KOPT-K1 (cell line): Measurements from ENCODE around the gene BCOR.

ENCODE experiments used
- H3K27ac ChIP-seq: fragments of 200-600 bp; sonication (generic); 2 replicates; pipeline ENCODE4 v1.5.1; 2016; ENCODE audit warnings: antibody characterized with exemption, mild to moderate bottlenecking, low read depth, low read length; ENCODE audit not compliant: poor library complexity, severe bottlenecking
- H3K36me3 ChIP-seq: fragments of 200-600 bp; sonication (generic); 2 replicates; pipeline ENCODE4 v1.5.1; 2017; ENCODE audit warnings: antibody characterized with exemption, mild to moderate bottlenecking, low read length, moderate library complexity; ENCODE audit not compliant: insufficient read depth
- H3K9me3 ChIP-seq: fragments of 200-600 bp; sonication (generic); 2 replicates; pipeline ENCODE4 v1.5.1; 2017; ENCODE audit warnings: antibody characterized with exemption, low read length, mild to moderate bottlenecking; ENCODE audit not compliant: insufficient read depth, poor library complexity, severe bottlenecking

BCOR gene

DNA sequence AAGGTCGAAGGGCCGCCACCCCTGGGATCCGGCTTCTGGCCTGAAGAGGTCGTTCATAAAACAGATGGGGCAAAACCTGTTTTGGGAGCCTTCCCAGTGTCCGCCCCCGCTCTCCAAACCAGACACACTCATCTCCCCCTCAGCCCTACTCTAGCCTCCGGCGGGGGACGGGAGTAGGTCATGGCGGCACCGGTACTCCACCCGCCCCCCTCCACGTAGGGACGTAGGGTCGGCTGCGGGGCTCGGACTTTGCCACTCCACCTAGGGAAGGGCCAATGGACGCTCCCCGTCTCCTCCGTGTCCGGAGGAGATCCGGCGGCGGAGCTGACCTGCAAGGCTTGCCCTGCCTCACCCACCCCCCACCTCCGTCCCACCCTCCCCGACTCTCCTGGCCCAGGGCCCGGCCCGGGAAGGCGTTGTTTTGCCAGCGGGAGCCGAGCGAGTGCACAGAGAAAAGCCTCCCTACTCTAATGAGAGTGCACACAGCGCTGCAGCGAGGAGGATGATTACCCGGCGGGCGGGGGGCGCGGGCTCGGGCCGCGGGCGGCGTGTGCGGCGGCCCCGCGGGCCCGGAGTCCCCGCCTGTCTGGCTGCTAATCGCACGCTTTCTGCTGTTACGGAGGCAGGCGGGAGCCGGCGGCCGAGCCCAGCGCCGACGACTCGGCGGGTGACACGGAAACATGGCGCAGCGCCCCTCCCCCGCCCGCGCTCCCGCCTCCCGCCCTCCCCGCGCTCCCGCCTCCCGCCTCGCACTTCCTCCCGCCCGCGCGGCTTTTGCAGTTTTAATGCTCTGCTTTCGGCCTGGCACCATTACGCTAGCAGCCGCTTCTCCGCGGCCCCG is 8.3 kb upstream of the BCOR start:
- Histone ChIP-seq H3K36me3 (no peaks in the 10 kb centered on the region; the same call in 1 of the 2 replicates), H3K9me3 (no peaks in the 10 kb centered on the region), H3K27ac (peak overlapping the region; percentile 89)

DNA sequence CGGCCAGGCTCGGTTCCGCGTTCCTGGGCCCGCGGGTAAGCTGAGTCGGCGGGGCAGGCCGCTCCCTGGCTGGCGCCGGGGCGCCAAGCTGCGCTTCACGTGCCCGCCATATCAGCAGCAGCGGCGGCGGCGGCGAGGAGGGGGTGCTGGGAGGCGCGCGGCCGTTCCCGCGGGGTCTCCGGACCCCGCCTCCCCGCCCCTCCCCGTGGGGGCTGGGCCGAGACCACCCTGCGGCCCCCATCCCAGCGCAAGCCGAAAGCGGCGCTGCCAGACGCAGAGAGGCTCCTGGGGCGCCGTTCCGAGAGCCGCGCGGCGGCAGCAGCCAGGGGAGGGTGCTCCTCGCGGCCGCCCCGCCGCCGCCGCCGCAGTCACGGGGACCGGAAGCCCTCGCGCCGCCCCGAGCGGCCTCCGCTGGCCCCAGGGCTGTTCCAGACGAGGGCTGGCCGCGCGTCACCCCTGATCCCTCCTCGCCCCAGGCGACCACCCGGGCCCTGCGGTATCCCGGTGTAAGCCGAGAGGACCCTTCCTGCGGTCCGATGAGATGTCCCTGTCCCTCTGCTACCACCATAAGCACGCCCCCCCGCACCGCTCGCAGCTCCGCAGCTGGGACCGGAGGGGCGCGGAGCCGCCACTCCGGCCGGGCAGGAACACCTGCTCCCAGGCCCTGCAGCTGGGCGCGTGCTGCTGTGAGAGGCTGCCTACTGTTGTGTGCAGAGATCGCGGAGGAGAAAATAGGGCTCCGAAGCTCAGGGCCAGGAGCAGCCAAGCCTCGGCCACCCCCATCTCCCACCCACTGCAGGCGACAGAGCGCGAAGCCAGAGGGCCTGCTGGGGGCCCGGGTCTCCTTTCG is 7.5 kb upstream of the BCOR start:
- H3K27ac ChIP-seq = peak overlapping the region; percentile 89
- no peaks in the 10 kb centered on the region for H3K9me3 ChIP-seq

GRCh38 chrX:40104630-40104984 is 6.8 kb upstream of the BCOR start:
- peak overlapping the region; percentile 89 for H3K27ac ChIP-seq
- H3K9me3 ChIP-seq = no peaks in the 10 kb centered on the region
- no peaks in the 10 kb centered on the region; the same call in 1 of the 2 replicates for H3K36me3 ChIP-seq

More for the DNA sequence above, 7.5 kb upstream of the BCOR start:
- H3K36me3 ChIP-seq = no peaks in the 10 kb centered on the region; the same call in 1 of the 2 replicates

DNA sequence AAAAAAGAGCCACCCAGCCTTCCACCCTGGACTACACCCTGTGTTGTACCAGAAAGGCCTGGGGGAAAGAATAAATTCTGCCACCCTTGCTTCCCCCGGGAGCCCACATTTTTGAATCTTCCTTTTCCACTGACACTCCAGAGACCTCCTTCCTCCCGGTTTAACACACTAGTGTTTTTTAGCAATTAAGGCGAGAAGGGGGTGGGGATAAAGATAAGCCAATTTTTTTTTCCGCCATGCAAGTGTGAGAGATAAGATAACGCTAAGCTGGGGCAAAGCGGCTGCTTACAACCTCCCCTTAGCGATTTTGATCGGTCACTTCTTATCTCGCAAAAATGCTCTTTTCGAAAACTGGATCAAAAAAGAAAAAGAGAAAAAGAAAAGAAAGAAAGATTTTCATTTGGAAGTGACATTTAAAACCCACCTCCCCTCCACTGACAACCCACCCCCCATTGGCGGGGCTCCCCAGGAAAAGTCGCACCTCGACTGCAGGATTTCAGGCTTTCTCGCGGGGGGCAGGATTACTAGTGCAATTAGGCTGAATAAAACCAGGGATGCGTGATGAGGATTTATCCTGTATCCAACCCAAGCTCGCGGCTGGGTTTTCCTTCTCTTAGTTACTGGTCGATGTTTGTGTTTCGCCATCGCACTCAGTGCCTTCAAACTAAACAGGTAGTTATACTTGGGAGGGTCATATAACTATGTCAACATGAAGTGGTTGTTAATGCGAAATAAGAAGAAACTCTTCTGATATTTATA is 6.0 kb upstream of the BCOR start:
- Histone ChIP-seq H3K9me3 (no peaks in the 10 kb centered on the region), H3K36me3 (no peaks in the 10 kb centered on the region; the same call in 1 of the 2 replicates), H3K27ac (no peak overlapping the region)

GRCh38 chrX:40102393-40103381 is 4.9 kb upstream of the BCOR start:
- Histone ChIP-seq H3K27ac (no peak overlapping the region), H3K9me3 (no peaks in the 10 kb centered on the region)

DNA sequence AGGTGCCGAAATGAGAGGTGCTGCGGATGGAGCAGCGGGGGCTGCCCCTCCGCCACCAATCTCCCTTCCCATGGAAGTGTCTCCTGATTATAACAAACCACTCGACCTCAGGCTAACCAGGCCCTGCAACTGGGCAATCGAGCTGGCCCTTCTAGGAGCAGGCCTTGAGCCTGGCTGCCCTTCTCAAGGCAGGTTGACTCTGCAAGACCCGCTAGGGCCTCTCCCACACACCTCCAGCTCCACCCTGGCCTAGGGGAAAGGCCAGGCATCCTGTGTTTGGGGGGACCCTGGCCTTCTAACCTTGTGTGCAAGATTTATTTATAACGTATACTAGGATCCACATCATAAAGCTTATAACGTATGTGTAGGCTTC is 3.7 kb upstream of the BCOR start:
- H3K9me3 ChIP-seq = no peaks in the 10 kb centered on the region
- no peaks in the 10 kb centered on the region; the same call in 1 of the 2 replicates for H3K36me3 ChIP-seq
- H3K27ac ChIP-seq = no peak overlapping the region

More at GRCh38 chrX:40102393-40103381, 4.9 kb upstream of the BCOR start:
- H3K36me3 ChIP-seq = no peaks in the 10 kb centered on the region; the same call in 1 of the 2 replicates

DNA sequence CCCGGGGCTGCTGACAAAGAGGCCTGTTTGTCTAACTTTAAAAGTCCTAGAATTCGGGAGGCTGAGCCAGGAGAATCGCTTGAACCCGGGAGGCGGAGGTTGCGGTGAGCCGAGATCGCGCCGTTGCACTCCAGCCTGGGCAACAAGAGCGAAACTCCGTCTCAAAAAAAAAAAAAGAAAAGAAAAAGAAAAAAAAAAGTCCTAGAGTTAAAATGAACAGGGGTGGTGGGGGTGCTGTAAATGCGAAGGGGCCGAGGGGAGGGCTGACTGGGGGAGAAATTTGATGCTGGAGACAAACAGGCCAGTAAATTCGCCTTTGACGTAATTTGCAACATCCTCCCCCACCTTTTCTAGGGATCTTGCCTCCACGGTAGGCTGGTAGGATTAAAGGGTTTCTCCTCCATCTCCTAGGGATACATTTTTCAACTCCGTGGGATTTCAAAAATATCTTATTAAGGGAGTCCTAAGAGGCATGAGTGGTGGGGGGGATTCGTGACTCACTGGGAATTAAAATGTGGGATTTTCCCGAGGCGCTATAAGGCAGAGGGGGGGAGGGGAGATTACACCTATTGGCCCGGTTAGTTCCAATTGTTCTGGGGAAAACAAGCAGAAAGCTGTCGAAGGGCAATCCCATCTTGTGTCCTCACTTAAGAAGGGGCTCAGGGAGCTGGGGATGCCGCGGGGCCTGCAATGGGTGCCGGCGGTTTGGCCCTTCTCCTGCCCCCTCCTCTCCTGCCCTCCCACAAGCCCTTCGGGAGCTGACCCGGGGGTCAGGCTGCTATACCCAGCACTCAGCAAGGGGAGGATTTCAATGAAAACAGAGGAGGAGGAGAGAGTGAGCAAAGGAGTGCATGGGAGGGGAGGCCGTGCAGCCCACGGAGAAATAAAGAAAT is 3.0 kb upstream of the BCOR start:
- Histone ChIP-seq H3K36me3 (no peaks in the 10 kb centered on the region; the same call in 1 of the 2 replicates), H3K27ac (no peak overlapping the region), H3K9me3 (no peaks in the 10 kb centered on the region)

DNA sequence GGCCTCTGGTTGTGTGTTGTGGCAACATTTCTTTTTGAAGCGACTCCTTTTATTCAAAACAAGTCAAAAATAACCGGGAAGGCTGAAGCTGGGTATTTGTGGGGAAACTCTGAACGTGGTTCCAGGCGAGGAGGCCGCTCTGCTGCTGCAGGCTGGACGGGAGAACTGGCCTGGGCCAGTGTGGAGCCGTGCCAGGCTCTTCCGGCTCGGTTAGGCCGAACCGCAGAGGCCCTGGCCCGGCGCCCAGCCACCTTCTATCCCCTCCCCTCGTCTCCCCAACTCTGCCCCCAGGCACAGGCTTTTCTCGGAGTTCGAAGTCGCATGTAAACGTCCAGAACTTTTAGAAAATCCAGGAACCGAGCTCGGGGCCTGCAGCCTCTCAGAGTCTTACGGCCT is 2.4 kb upstream of the BCOR start:
- Histone ChIP-seq H3K27ac (no peak overlapping the region), H3K36me3 (no peaks in the 10 kb centered on the region; the same call in 1 of the 2 replicates), H3K9me3 (no peaks in the 10 kb centered on the region)

GRCh38 chrX:40099055-40099958 is 1.5 kb upstream of the BCOR start:
- H3K36me3 ChIP-seq = no peaks in the 10 kb centered on the region; the same call in 1 of the 2 replicates
- no peaks in the 10 kb centered on the region for H3K9me3 ChIP-seq
- H3K27ac ChIP-seq = peak overlapping the region; percentile 78

DNA sequence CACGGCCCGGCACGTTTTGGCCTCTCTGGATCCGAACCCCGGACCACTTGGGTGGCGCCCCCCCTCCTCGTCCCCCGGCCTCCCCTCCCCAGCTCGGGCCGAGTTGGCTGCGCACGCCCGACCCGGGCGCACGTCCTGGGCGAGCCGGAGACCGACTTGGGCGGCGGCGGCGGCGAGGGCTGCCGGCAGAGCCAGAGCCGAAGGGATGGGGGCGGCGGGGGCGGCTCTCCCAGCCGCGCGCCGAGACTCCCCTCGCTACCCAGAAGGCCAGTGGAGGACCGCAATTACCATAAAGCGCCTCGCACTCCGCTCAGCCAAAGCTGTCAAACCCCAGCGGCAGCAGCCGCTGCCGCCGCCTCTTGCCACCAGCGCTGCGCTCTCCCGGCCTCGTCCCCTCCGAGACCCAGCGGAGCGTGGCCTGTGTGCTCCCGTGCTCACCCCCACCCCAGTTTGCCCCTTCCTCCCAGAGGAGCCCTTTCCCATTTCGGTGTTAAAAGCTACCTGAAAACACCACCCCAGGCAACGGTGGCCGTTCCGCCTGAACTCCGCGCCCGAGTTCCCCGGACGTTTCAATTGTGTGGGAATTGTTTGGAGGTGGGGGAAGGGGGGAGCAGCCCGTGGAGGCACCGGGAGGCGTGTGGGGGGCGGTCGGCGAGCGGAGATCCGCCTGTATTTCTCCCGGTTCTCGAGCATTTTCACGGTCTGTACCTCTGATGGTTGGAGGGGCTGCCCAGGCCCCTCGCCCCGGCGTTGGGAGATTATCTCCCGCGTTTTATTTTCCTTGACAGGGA is 701 bp upstream of the BCOR start:
- H3K9me3 ChIP-seq = no peaks in the 10 kb centered on the region
- peak overlapping the region; percentile 78 for H3K27ac ChIP-seq
- H3K36me3 ChIP-seq = no peaks in the 10 kb centered on the region; the same call in 1 of the 2 replicates

DNA sequence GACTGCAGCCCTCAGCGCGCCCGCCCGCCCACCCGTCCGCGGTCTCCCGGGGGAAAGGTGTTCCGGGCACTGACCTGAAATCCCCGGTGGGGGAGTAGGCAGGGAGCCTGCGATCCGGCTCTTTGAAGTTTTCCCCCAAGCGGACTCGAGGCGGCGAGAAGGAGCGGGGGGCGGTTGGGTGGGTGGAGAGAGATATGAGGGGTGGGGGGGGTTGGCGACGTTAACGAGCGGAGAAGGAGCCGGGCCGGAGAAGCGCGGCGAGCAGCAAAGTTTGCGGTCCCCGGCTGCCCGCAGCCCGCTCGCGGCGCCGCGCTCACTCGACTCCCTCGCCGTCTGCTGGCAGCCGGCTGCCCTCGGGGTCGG is 636 bp downstream of the BCOR start:
- Histone ChIP-seq H3K27ac (peak overlapping the region; percentile 78), H3K9me3 (no peaks in the 10 kb centered on the region), H3K36me3 (0 out of 2 replicates have a peak, but pooled peaks cover 5% of the 10 kb centered on the region)
